Mucosa of stomach (tissue), 1 donor: Measurements from ENCODE around the gene MACROD2.

Source experiments
- H3K27me3 ChIP-seq: one replicate; pipeline ENCODE4 v1.7.0; 2013; ENCODE audit warnings: mild to moderate bottlenecking, low read length; ENCODE audit not compliant: control insufficient read depth, insufficient read depth
- H3K36me3 ChIP-seq: one replicate; pipeline ENCODE4 v1.7.0; 2013; ENCODE audit warnings: low read length; ENCODE audit not compliant: control insufficient read depth, insufficient read depth
- H3K4me1 ChIP-seq: one replicate; pipeline ENCODE4 v1.7.0; 2013; ENCODE audit warnings: mild to moderate bottlenecking, low read length; ENCODE audit not compliant: control insufficient read depth, insufficient read depth
- H3K4me3 ChIP-seq: one replicate; pipeline ENCODE4 v1.7.0; 2013; ENCODE audit warnings: low read length
- H3K9ac ChIP-seq: one replicate; pipeline ENCODE4 v1.7.0; 2013; ENCODE audit warnings: mild to moderate bottlenecking, low read length, moderate library complexity
- H3K9me3 ChIP-seq: one replicate; pipeline ENCODE4 v1.7.0; 2013; ENCODE audit warnings: mild to moderate bottlenecking, low read length, moderate library complexity; ENCODE audit not compliant: control insufficient read depth
- donor health status: Pancreatic carcinoma.

The MACROD2 gene

GRCh38 chr20:15916623-15917022 is 1921.3 kb downstream of the MACROD2 start:
- Histone ChIP-seq H3K4me3 (no peak overlapping the region), H3K9ac (no peak overlapping the region), H3K4me1 (no peaks in the 10 kb centered on the region), H3K9me3 (no peaks in the 10 kb centered on the region), H3K36me3 (no peaks in the 10 kb centered on the region), H3K27me3 (no peaks in the 10 kb centered on the region)

GRCh38 chr20:15917283-15917682 is 1922.0 kb downstream of the MACROD2 start:
- Histone ChIP-seq H3K4me3 (no peak overlapping the region), H3K9ac (no peak overlapping the region), H3K9me3 (no peaks in the 10 kb centered on the region), H3K27me3 (no peaks in the 10 kb centered on the region), H3K4me1 (no peaks in the 10 kb centered on the region), H3K36me3 (no peaks in the 10 kb centered on the region)

GRCh38 chr20:15918631-15919030 is 1923.3 kb downstream of the MACROD2 start:
- H3K9ac ChIP-seq = no peak overlapping the region
- H3K4me3 ChIP-seq = no peak overlapping the region
- no peaks in the 10 kb centered on the region for H3K9me3 ChIP-seq
- no peaks in the 10 kb centered on the region for H3K36me3 ChIP-seq
- H3K4me1 ChIP-seq = no peaks in the 10 kb centered on the region
- no peaks in the 10 kb centered on the region for H3K27me3 ChIP-seq

- H3K27me3 ChIP-seq = no peaks in the 10 kb centered on the region
- H3K4me1 ChIP-seq = no peaks in the 10 kb centered on the region
- no peaks in the 10 kb centered on the region for H3K36me3 ChIP-seq
These were observed 1923.8 kb downstream of the MACROD2 start for GRCh38 chr20:15919118-15919517.

GRCh38 chr20:15921930-15922329 is 1926.6 kb downstream of the MACROD2 start:
- Histone ChIP-seq H3K27me3 (no peaks in the 10 kb centered on the region), H3K36me3 (no peaks in the 10 kb centered on the region), H3K4me3 (no peak overlapping the region), H3K9me3 (no peaks in the 10 kb centered on the region), H3K4me1 (no peaks in the 10 kb centered on the region), H3K9ac (no peak overlapping the region)

More at GRCh38 chr20:15919118-15919517, 1923.8 kb downstream of the MACROD2 start:
- Histone ChIP-seq H3K9ac (no peak overlapping the region), H3K9me3 (no peaks in the 10 kb centered on the region), H3K4me3 (no peak overlapping the region)

- Histone ChIP-seq H3K27me3 (no peaks in the 10 kb centered on the region), H3K36me3 (no peaks in the 10 kb centered on the region), H3K4me1 (no peaks in the 10 kb centered on the region), H3K4me3 (no peak overlapping the region), H3K9ac (no peak overlapping the region), H3K9me3 (no peaks in the 10 kb centered on the region)
These were observed 1927.2 kb downstream of the MACROD2 start for GRCh38 chr20:15922556-15922955.

GRCh38 chr20:15923030-15923776 is 1927.9 kb downstream of the MACROD2 start:
- Histone ChIP-seq H3K36me3 (no peaks in the 10 kb centered on the region), H3K9ac (no peak overlapping the region), H3K4me1 (no peaks in the 10 kb centered on the region), H3K4me3 (no peak overlapping the region), H3K9me3 (no peaks in the 10 kb centered on the region), H3K27me3 (no peaks in the 10 kb centered on the region)

- Histone ChIP-seq H3K4me1 (no peaks in the 10 kb centered on the region), H3K36me3 (no peaks in the 10 kb centered on the region), H3K27me3 (no peaks in the 10 kb centered on the region)
These were observed 1929.2 kb downstream of the MACROD2 start for GRCh38 chr20:15924556-15924955.

GRCh38 chr20:15925376-15925775 is 1930.1 kb downstream of the MACROD2 start:
- no peak overlapping the region for H3K4me3 ChIP-seq
- no peaks in the 10 kb centered on the region for H3K4me1 ChIP-seq
- no peaks in the 10 kb centered on the region for H3K9me3 ChIP-seq
- no peak overlapping the region for H3K9ac ChIP-seq
- no peaks in the 10 kb centered on the region for H3K36me3 ChIP-seq
- no peaks in the 10 kb centered on the region for H3K27me3 ChIP-seq

More at GRCh38 chr20:15924556-15924955, 1929.2 kb downstream of the MACROD2 start:
- Histone ChIP-seq H3K9ac (no peak overlapping the region), H3K9me3 (no peaks in the 10 kb centered on the region), H3K4me3 (no peak overlapping the region)

GRCh38 chr20:15927893-15928650 is 1932.8 kb downstream of the MACROD2 start:
- Histone ChIP-seq H3K9ac (no peak overlapping the region), H3K4me3 (no peak overlapping the region), H3K4me1 (no peaks in the 10 kb centered on the region), H3K9me3 (no peaks in the 10 kb centered on the region), H3K27me3 (no peaks in the 10 kb centered on the region), H3K36me3 (no peaks in the 10 kb centered on the region)

GRCh38 chr20:15928946-15929345 is 1933.6 kb downstream of the MACROD2 start:
- Histone ChIP-seq H3K4me3 (no peak overlapping the region), H3K4me1 (no peaks in the 10 kb centered on the region), H3K27me3 (no peaks in the 10 kb centered on the region), H3K36me3 (no peaks in the 10 kb centered on the region), H3K9ac (no peak overlapping the region), H3K9me3 (no peaks in the 10 kb centered on the region)
